IPS-11a (cell line): ENCODE data around the gene QSER1.
"Not testable (repeated sequence)": the region's sequence is repeated elsewhere in the genome, so short reads cannot be mapped to it uniquely, and the experiment has no call there.

Source experiments
- H3K4me3 ChIP-seq: one replicate; pipeline ENCODE4 v1.5.1; 2013; ENCODE audit warnings: low read depth, low read length, control low read depth

The QSER1 gene

GRCh38 chr11:32892355-32893092 lies at the start of gene QSER1:
Gene QSER1 (plus strand): TSS chr11:32892811. CDS start chr11:32893126, 315 bp downstream.
- H3K4me3 ChIP-seq, result peak within 1 kb of the TSS; percentile 82

- H3K4me3 ChIP-seq, result no peak overlapping the region
These were observed 49.1 kb upstream of the QSER1 start for GRCh38 chr11:32843544-32843943.

DNA sequence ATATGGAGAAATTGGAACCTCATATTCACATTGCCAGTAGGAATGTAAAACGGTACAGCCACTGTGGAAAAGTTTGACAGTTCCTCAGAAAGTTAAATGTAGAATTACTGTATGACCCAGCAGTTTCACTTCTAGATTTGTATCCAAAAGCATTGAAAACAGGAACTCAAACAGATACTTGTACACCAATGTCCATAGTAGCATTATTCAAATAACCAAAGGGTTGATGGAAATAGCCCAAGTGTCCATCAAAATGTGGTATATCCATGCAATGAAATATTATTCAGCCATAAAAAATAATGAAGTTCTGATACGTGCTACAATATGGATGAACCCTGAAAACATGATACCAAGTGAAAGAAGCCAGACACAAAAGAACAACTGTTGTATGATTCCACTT lies 45.1 kb upstream of the QSER1 start:
- no peak overlapping the region for H3K4me3 ChIP-seq

- no peak overlapping the region for H3K4me3 ChIP-seq
These were observed 42.9 kb upstream of the QSER1 start for GRCh38 chr11:32849761-32850160.

DNA sequence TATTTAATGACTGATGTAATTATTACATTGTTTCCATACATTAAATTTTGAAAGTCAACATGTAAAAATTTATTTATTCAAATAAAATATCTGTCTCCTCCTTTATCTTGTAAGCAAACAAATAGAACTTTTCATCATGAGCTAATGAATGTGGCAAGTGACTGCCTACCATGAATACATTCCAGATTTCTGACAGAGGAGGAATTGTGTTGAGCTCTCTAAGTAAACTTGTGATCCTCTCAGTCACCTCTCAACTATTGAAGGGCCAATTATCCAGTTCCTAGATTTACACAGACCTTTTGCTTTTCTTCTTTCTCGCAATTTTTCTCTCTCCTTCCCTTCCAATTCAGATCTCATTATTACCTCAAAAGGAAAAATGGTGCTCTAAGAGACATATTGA lies 41.4 kb upstream of the QSER1 start:
- H3K4me3 ChIP-seq, result no peak overlapping the region

GRCh38 chr11:32852207-32852606 lies 40.4 kb upstream of the QSER1 start:
- H3K4me3 ChIP-seq, result no peak overlapping the region

GRCh38 chr11:32855601-32856000 lies 37.0 kb upstream of the QSER1 start:
- H3K4me3 ChIP-seq, result no peak overlapping the region

GRCh38 chr11:32858731-32859130 lies 33.9 kb upstream of the QSER1 start:
- H3K4me3 ChIP-seq, result no peak overlapping the region

DNA sequence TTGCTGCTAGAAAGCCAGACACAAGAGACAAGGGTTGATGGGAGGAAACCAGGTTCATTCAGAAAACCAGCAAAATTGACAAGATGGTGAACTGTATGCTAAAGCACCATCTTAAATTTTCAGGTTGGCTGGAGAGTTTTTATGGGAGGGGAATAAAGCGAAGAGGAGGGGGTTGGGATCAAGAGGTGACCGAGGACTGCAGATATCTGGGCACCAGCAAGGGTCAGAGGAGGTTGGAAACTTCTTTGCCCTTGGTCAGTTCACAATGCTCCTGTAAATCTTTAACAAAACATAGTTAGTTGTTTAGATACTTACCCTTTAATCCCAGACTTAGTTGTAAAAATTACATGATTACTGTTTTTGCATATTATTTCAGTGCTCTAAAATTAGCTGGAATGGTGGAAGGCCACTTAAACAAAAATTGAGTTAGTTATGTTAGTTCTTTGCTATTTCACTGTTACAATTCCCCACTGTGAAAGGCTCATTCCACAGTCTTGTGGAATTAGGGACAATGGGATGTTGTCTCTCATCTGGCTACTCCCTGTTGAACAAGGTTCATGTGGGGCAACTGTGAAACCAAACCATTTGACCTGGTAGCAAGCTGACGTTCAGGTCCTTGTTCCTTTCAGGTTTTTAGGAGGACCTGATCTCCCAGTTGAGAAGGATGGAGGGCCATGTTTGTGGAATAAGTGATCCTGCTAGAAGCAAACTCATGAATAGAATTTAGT lies 30.6 kb upstream of the QSER1 start:
- no peak overlapping the region for H3K4me3 ChIP-seq

DNA sequence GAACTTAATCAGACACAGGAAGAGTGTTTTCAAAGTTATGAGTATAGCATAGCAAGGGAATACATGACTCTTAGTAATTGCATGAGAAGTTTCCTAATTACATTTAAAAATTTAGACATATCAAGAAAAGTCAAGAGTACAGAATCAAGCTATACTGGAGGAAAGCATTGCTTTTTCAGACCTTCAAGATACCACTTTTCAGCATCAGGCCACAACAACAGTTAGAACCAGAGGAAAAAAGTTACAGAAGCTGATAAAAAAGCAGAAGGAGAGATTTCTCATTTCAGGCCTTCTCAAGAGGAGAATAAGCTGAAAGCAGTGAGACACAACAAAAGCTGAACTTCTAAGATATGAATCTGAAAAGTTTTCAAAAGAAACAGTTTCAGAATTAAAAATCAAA lies 28.1 kb upstream of the QSER1 start:
- H3K4me3 ChIP-seq, result no peak overlapping the region

GRCh38 chr11:32868752-32869151 lies 23.9 kb upstream of the QSER1 start:
- H3K4me3 ChIP-seq, result not testable (repeated sequence)

DNA sequence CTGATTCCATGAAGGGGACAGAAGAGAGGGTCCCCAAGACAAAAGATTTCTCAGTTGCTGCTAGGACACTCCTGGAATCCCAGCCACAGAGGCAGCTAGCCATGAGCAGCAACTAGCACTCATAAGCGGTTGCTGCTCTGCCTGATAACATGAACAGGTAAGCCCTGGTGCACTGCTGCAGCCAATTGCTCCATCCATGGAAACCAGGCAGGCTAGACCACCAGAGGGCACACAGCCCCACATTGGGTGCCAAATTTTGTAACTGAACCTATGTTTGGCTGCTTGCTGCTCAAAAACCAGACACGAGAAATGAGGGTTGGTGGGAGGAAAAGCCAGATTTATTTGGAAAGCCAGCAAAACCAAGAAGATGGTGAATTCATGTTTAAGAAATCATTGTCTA lies 21.9 kb upstream of the QSER1 start:
- no peak overlapping the region for H3K4me3 ChIP-seq

DNA sequence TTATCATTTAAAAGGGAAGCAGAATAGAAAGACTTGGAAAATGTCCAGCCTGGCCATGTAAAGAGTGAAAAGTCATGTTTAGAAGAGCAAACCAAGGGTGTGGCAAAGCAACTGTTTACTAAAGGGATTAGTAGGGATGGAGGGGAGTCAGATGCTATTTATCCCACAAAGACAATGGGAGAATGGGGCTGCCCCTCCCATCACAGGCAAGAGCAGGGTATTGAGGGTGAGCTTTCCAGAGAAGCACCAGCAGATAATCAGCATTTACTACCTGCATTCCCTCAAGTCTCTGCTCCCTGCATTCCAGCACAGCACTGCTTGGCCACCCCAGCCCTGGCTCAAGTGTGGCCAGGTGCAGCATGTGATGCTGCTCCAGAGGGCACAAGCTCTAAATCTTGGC lies 18.5 kb upstream of the QSER1 start:
- no peak overlapping the region for H3K4me3 ChIP-seq

DNA sequence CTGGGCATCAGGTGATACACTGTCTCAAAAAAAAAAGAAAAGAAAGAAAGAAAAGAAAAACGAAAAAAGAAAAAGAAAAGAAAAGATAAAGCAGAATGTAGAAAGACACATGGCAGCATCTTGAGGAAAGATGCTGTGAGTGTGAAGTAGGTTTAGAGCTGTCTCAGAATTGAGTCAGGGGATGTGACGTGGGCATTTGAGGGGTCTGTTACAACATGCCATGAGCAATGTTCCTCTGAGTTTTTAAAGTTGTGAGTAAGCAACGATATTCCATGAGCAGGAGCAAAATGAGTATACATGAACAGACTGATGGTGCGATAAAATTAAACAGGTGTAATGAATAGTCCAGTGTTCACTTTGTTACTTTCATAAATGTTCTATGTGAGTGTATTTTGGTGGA lies 11.3 kb upstream of the QSER1 start:
- no peak overlapping the region for H3K4me3 ChIP-seq

GRCh38 chr11:32883421-32883820 lies 9.2 kb upstream of the QSER1 start:
- no peak overlapping the region for H3K4me3 ChIP-seq

DNA sequence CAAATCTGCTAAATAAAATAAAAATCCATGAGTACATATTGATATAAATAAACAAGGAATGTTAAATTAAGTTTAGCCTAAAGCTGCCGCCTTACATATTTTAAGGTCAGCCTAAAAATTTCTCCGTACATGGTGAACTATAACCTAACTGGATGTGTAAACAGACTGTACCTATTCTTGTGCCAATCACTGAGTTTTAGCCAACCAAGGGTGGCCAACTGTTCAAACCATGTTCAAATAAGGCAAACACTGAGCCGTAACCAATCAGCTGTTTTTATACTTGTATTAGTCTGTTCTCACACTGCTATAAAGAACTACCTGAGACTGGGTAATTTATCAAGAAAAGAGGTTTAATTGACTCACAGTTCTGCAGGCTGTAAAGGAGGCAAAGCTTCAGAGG lies 8.6 kb upstream of the QSER1 start:
- no peak overlapping the region for H3K4me3 ChIP-seq

- no peak overlapping the region for H3K4me3 ChIP-seq
These were observed 7.7 kb upstream of the QSER1 start for GRCh38 chr11:32884770-32885384.

GRCh38 chr11:32885556-32885955 lies 7.1 kb upstream of the QSER1 start:
- no peak overlapping the region for H3K4me3 ChIP-seq

GRCh38 chr11:32886180-32886579 lies 6.4 kb upstream of the QSER1 start:
- H3K4me3 ChIP-seq, result no peak overlapping the region

DNA sequence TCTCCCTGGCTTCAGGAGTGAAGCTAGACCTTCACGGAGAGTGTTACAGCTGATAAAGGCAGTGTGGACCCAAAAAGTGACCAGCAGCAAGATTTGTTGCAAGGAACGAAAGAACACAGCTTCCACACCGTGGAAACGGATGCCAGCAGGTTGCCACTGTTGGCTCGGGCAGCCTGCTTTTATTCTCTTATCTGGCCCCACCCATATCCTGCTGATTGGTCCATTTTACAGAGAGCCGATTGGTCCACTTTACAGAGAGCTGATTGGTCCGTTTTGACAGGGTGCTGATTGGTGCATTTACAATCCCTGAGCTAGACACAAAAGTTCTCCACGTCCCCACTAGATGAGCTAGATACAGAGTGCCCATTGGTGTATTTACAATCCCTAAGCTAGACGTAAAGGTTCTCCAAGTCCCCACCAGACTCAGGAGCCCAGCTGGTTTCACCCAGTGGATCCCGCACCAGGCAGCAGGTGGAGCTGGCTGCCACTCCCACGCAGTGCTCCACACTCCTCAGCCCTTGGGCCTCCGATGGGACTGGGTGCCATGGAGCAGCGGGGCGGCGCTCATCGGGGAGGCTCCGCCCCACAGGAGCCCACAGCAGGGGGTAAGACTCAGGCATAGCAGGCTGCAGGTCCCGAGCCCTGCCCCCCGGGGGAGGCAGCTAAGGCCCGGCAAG lies 4.8 kb upstream of the QSER1 start:
- H3K4me3 ChIP-seq, result not testable (repeated sequence)

- H3K4me3 ChIP-seq, result not testable (repeated sequence)
These were observed 4.3 kb upstream of the QSER1 start for GRCh38 chr11:32888384-32888710.

GRCh38 chr11:32888805-32889204 lies 3.8 kb upstream of the QSER1 start:
- H3K4me3 ChIP-seq, result no peak overlapping the region
